Right lobe of liver (tissue), 6 donors: ENCODE results near the gene LIN7B. TPM values are rescaled to one million over a fixed set of nuclear protein-coding genes. Genes with fewer than 3 reads are reported as not detected.

Experiments used
- ATAC-seq, 4 donors: fragments of 200-7000 bp; cut with Tn5 transposase; one replicate each; pipeline ENCODE4 v1.9.1; 2020; ENCODE audit warnings: mild to moderate bottlenecking in 4 of 4, moderate library complexity in 4 of 4
- DNase-seq, 3 donors: peaks; one replicate each; pipeline ENCODE4 v3.0.0-alpha.2; 2020
- H3K27ac ChIP-seq, 3 donors: fragments of 200-600 bp; one replicate each; pipeline ENCODE4 v1.8.0; 2022
- H3K27me3 ChIP-seq, 2 donors: fragments of 200-600 bp; one replicate each; pipeline ENCODE4 v1.8.0; 2022
- H3K36me3 ChIP-seq, 4 donors: fragments of 200-600 bp; sonication (generic) in 1 of 4; one replicate each; pipeline versions ENCODE4 v1.5.1 to v1.8.0; 2017 to 2022; ENCODE audit warnings: control low read depth in 1 of 4
- H3K4me1 ChIP-seq, 4 donors: fragments of 200-600 bp; sonication (generic) in 1 of 4; one replicate each; pipeline versions ENCODE4 v1.5.1 to v1.8.0; 2017 to 2022; ENCODE audit warnings: control low read depth in 1 of 4
- H3K4me3 ChIP-seq, 3 donors: fragments of 200-600 bp; one replicate each; pipeline ENCODE4 v1.8.0; 2022
- H3K9me3 ChIP-seq, 4 donors: fragments of 200-600 bp; sonication (generic) in 1 of 4; one replicate each; pipeline versions ENCODE4 v1.5.1 to v1.8.0; 2017 to 2022; ENCODE audit warnings: control low read depth in 1 of 4
- CTCF ChIP-seq, 4 donors: fragments of 200-600 bp in 3 of 4; fragments of 450-650 bp in 1 of 4; IDR thresholded peaks; one replicate each; pipeline versions ENCODE4 v1.5.1 to v1.8.0; 2016 to 2022; ENCODE audit warnings: antibody characterized with exemption in 4 of 4, mild to moderate bottlenecking in 2 of 4
- POLR2A ChIP-seq: fragments of 450-650 bp; IDR thresholded peaks from one replicate; pipeline ENCODE4 v1.6.1; 2017; ENCODE audit warnings: antibody characterized with exemption, mild to moderate bottlenecking
- WGBS: methylation state at CpG from one replicate; pipeline ENCODE4 v1.1.6; 2018; ENCODE audit warnings: low coverage, low lambda C conversion rate; ENCODE audit not compliant: insufficient coverage; ENCODE audit errors: missing lambda C conversion rate; 5-methylcytosine and 5-hydroxymethylcytosine counted together
- intact Hi-C, 2 donors: fragments of 100-400 bp; cut with DNase I; formaldehyde crosslinking; loops; one replicate each; pipeline versions ENCODE4 v1.11.2 to v1.14.1; 2022
- long read RNA-seq: library from polyadenylated mRNA; unstranded; transcript quantifications from one replicate; pipeline ENCODE4 v2.0.0, GENCODE V29; 2019
- total RNA-seq, 6 experiments: library from RNA; depleted of rRNA in 2 of 6; stranded (reverse); fragments of >200 nt in 2 of 6; fragmentation: NEBNext Ultra II Directional in 3 of 6; extraction: Animal tissue kit (Norgen Biotek cat#: 25700) in 3 of 6; gene quantifications; one replicate each; pipeline versions ENCODE4 v1.1.0 to v1.2.4, GENCODE V29; 2016 to 2023
- donor health status: DM: no; HTN: yes; CAD: no.
- donor health status: DM: no; HTN: no; CAD: no.
- donor health status: DM: no; HTN: no; CAD: no.
- donor health status: DM: no; HTN: yes; CAD: no.
- donor health status: DM: no; HTN: yes; CAD: no.

Gene LIN7B
- 1 to 10 TPM; 1.5 to 4.3 (median 2.4) TPM for total RNA-seq
- long read RNA-seq, partial matches to known transcripts: 0 of 1 reads
- long read RNA-seq, other reads (novel, unspliced or antisense): 0 of 1 reads

DNA sequence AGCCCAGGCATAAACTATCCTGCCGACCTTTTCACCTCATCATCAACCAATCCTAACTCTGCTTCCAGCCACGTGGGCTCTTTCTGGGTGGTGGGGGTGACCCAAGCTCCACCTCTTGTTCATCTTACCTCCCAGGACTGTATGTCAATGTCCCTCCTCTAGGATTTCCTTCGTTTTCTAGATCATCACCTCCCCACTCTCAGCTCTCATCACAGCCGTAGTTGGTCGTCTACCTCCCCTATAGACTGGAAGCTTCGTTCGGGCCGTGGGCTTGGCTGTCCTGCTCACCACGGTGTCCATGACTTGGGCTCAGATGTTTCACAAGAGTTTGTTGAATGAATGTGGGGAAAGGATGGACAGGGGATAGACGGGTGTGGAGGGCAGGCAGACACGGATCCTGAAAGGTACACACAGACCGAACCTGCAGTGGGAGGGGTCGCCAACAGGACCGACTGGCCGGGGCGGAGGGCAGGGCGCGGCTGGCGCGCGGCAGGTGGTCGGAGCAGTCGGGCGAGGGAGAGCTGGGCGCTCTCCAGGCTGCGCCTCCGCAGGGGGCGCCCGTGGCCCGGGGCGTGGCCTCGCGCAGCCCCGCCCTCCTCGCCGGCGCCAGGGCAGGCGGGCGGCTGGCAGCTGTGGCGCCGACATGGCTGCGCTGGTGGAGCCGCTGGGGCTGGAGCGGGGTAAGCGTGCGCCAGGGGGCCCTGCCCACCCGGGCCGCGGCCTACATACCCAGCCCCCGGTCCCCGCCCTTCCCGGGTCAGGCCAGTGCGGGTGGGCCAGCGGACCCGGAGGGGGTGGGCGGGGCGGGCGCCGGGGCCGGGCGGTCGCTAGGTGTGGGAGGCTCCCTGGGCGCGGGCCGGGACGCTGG, at the start of gene LIN7B:
Gene LIN7B (plus strand): TSS at position 609 of the 868 bp plus-strand sequence. CDS start 35 bp downstream, at position 644.
- Histone ChIP-seq H3K4me1 (peaks cover 0 to 14% (median 5%) of the 10 kb centered on the region in 4 donors), H3K27me3 (no peaks in the 10 kb centered on the region), H3K4me3 (peak within 1 kb of the TSS; percentile 77 to 85 (median 82)), H3K27ac (peak within 1 kb of the TSS; percentile 27 to 62 (median 50)), H3K36me3 (peaks cover 0 to 1% (median 0%) of the 10 kb centered on the region in 4 donors), H3K9me3 (no peaks in the 10 kb centered on the region)
- TF ChIP-seq CTCF (IDR thresholded peaks at IDR 0.05) (peak; percentile 47 to 67 (median 53)), POLR2A (peak; percentile 24)
- intact Hi-C loops: no loop called here
- WGBS: 3% methylated on average over 9 of the region's 66 CpGs
- DNase-seq (peak in 2 of 3 donors; percentile 69 to 72), ATAC-seq (peak; percentile 60 to 68 (median 66))

DNA sequence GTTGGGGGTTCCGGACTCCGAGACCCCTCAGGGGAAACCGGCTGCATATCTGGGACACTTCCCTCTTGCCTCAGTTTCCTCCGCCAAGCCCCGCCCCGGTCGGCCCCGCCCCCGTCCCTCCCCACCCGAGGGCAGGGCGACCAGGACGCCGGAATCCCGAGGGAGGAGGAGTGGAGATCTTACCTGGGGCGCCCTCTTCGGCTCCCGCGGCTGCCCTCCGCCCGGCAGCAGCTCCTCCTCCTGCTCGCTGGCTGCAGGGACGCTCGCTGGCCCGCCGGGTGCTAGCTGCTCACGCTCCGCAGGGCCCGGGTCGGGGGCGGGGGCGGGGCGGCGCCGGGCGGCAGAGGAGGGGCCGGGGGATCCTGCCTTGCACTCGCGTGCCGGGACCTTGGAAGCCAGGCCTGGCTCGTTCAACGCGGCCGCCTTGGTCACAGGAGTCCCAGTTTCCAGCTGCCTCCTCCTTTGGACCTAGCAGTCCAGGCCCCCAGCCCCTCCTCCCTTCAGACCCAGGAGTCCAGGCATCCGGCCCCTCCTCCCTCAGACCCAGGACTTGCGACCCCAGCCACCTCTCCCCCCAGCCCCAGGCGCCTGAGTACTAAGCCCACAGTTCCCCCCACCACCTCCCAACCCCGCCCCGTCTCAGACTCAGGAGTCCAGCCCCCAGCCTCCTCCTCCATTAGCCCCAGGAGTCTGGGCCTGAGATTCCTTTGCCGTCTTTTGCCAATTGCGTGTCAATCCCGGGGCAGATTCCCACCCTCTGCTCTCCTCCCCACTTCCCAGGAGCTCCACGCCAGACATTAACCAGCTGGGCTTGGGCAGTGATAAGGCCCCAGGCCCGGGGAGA, 49.2 kb upstream of the LIN7B start, which contains the start of gene NTF4:
Gene NTF4 (minus strand): TSS at position 51 of the 844 bp plus-strand sequence. CDS start 2,821 bp downstream, outside the sequence.
- WGBS: 11% methylated on average over 3 of the region's 53 CpGs

GRCh38 chr19:49065905-49066512, 48.2 kb upstream of the LIN7B start:
- ATAC-seq (no peak), DNase-seq (no peak)
- intact Hi-C loops: no loop called here
- Histone ChIP-seq H3K27me3 (no peaks in the 10 kb centered on the region), H3K4me3 (no peak overlapping the region), H3K4me1 (no peaks in the 10 kb centered on the region), H3K9me3 (no peaks in the 10 kb centered on the region), H3K27ac (no peak overlapping the region), H3K36me3 (no peaks in the 10 kb centered on the region)
- WGBS: 20% methylated on average over 3 of the region's 13 CpGs
- TF ChIP-seq CTCF (IDR thresholded peaks at IDR 0.05): no peak
- TF ChIP-seq POLR2A: no peak

More for the DNA sequence above, 49.2 kb upstream of the LIN7B start, which contains the start of gene NTF4:
- Histone ChIP-seq H3K36me3 (no peaks in the 10 kb centered on the region), H3K9me3 (no peaks in the 10 kb centered on the region), H3K4me3 (no peak within 1 kb of the TSS), H3K4me1 (no peaks in the 10 kb centered on the region), H3K27me3 (no peaks in the 10 kb centered on the region), H3K27ac (no peak within 1 kb of the TSS)
- TF ChIP-seq CTCF (IDR thresholded peaks at IDR 0.05) (no peak), POLR2A (no peak)
- ATAC-seq: peak; percentile 31 to 52 (median 38)
- intact Hi-C loops: no loop called here
- DNase-seq: no peak

DNA sequence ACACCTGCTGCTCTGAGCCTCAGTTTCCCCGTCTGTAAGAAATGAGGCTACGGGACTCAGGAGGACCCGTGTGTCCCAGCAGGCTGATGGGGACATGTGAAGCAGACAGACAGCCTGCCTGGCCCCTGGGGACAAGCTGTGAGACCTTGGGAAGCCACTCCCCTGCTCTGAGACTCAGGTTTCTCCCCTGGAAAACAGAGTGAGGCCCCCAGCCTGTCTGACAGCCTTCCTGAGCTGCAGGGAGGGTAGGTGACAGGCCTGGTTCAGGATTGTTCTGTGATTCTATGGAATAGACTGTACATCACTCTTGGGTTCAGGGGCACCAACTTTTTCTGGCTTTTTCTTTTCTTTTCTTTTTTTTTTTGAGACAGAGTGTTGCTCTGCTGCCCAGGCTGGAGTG, 46.6 kb upstream of the LIN7B start:
- TF ChIP-seq CTCF (IDR thresholded peaks at IDR 0.05): no peak
- 40% methylated on average over 1 of the region's 3 CpGs for WGBS
- DNase-seq (no peak), ATAC-seq (no peak)
- Histone ChIP-seq H3K27ac (no peak overlapping the region), H3K4me3 (no peak overlapping the region), H3K27me3 (peaks cover 0 to 9% of the 10 kb centered on the region in 2 donors), H3K9me3 (no peaks in the 10 kb centered on the region), H3K36me3 (no peaks in the 10 kb centered on the region), H3K4me1 (no peaks in the 10 kb centered on the region)
- intact Hi-C loops: no loop called here
